ENCODE measurements around the gene EIF6.

DNA sequence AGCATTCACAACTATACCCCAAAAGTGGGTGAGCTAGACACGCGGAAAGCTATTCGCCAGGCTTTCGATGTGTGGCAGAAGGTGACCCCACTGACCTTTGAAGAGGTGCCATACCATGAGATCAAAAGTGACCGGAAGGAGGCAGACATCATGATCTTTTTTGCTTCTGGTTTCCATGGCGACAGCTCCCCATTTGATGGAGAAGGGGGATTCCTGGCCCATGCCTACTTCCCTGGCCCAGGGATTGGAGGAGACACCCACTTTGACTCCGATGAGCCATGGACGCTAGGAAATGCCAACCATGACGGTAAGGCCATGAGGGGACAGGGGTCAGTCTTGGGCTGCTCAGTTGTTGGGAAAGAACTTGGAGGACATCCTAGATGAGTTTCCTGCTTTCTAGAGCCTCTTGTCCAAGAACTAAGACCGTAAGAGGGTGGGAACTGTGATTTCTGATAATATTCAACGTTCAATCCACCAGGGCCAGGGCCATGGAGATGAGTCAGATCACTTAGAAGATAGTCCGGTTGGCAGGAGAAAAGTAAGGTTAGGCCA is 30.0 kb downstream of the EIF6 start:
- TF ChIP-seq CBX2 (IDR thresholded peaks at IDR 0.05; ENCODE audit: insufficient read depth, low read length, poor library complexity, severe bottlenecking): no peak
- TF ChIP-seq, protein P1, sequence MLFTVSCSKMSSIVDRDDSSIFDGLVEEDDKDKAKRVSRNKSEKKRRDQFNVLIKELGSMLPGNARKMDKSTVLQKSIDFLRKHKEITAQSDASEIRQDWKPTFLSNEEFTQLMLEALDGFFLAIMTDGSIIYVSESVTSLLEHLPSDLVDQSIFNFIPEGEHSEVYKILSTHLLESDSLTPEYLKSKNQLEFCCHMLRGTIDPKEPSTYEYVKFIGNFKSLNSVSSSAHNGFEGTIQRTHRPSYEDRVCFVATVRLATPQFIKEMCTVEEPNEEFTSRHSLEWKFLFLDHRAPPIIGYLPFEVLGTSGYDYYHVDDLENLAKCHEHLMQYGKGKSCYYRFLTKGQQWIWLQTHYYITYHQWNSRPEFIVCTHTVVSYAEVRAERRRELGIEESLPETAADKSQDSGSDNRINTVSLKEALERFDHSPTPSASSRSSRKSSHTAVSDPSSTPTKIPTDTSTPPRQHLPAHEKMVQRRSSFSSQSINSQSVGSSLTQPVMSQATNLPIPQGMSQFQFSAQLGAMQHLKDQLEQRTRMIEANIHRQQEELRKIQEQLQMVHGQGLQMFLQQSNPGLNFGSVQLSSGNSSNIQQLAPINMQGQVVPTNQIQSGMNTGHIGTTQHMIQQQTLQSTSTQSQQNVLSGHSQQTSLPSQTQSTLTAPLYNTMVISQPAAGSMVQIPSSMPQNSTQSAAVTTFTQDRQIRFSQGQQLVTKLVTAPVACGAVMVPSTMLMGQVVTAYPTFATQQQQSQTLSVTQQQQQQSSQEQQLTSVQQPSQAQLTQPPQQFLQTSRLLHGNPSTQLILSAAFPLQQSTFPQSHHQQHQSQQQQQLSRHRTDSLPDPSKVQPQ (CRISPR knock-in tag; IDR thresholded peaks at IDR 0.05; ENCODE audit: borderline replicate concordance): no peak
- TF ChIP-seq, protein P2, sequence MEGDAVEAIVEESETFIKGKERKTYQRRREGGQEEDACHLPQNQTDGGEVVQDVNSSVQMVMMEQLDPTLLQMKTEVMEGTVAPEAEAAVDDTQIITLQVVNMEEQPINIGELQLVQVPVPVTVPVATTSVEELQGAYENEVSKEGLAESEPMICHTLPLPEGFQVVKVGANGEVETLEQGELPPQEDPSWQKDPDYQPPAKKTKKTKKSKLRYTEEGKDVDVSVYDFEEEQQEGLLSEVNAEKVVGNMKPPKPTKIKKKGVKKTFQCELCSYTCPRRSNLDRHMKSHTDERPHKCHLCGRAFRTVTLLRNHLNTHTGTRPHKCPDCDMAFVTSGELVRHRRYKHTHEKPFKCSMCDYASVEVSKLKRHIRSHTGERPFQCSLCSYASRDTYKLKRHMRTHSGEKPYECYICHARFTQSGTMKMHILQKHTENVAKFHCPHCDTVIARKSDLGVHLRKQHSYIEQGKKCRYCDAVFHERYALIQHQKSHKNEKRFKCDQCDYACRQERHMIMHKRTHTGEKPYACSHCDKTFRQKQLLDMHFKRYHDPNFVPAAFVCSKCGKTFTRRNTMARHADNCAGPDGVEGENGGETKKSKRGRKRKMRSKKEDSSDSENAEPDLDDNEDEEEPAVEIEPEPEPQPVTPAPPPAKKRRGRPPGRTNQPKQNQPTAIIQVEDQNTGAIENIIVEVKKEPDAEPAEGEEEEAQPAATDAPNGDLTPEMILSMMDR (IDR thresholded peaks at IDR 0.05 in 2 of 3, conservative IDR thresholded peaks at IDR 0.05 in 1 of 3; ENCODE audit: insufficient read depth in 2 of 3, low read depth in 1 of 3, low read length in 3 of 3): no peak

Measured in K562 (cell line).